SK-N-MC (cell line): ENCODE measurements around the gene CAPS2.

Experiments used
- DNase-seq: peaks from one replicate; pipeline ENCODE4 v3.0.0-alpha.2; 2011; ENCODE audit warnings: low read depth, low spot score
- H3K27ac ChIP-seq: fragments of 200-600 bp; sonication (generic); 2 replicates; pipeline ENCODE4 v1.5.1; 2016; ENCODE audit warnings: mixed run types
- H3K36me3 ChIP-seq: fragments of 200-600 bp; sonication (generic); 2 replicates; pipeline ENCODE4 v1.6.1; 2017; ENCODE audit warnings: antibody characterized with exemption, low read length, mixed read lengths; ENCODE audit not compliant: insufficient read depth
- H3K4me3 ChIP-seq: fragments of 200-600 bp; sonication (generic); 2 replicates; pipeline ENCODE4 v1.5.1; 2016
- H3K9ac ChIP-seq: fragments of 200-600 bp; sonication (generic); 2 replicates; pipeline ENCODE4 v1.8.0; 2017; ENCODE audit warnings: mixed run types, mixed read lengths; ENCODE audit not compliant: insufficient read length
- H3K9me3 ChIP-seq: fragments of 200-600 bp; sonication (generic); 2 replicates; pipeline ENCODE4 v1.6.1; 2017; ENCODE audit warnings: low read depth, mild to moderate bottlenecking, antibody characterized with exemption, low read length, moderate library complexity, mixed read lengths
- EZH2 ChIP-seq: fragments of 200-600 bp; sonication (generic); IDR thresholded peaks from one replicate; pipeline ENCODE4 v1.6.1; 2017; ENCODE audit warnings: antibody characterized with exemption
- FOXP2 ChIP-seq: optimal IDR thresholded peaks from 2 replicates; pipeline ENCODE3; 2011; ENCODE audit warnings: mild to moderate bottlenecking, moderate library complexity; ENCODE audit not compliant: insufficient read depth; ENCODE audit errors: extremely low read length, control extremely low read depth
- POLR2AphosphoS5 ChIP-seq: IDR thresholded peaks from 2 replicates; pipeline ENCODE4 v1.6.1; 2012; ENCODE audit warnings: mild to moderate bottlenecking, low read depth, low read length, borderline replicate concordance

The CAPS2 gene

DNA sequence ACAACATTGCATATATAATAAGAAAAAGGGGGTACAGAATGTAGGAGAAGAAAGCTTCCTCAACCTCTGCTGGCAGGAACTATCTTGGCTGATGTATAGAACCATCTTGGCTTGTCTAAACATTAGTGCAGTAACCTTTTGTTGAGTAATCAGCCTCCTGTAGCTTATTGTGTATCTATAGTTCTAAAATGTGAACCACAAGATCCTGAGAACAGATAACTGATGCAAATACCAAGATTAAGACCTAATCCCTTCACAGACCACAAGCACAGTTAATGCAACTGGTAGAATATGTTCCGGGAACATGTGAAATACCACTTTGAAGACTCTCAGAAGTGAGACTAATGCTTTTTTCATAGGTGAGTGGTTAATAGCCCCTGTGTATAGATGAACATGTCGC, 69.8 kb downstream of the CAPS2 start:
- H3K27ac ChIP-seq = no peak overlapping the region
- H3K4me3 ChIP-seq = no peak overlapping the region
- no peak for DNase-seq
- H3K9me3 ChIP-seq = 0 out of 2 replicates have a peak, but pooled peaks cover 3% of the 10 kb centered on the region
- no peak overlapping the region for H3K9ac ChIP-seq
- H3K36me3 ChIP-seq = no peaks in the 10 kb centered on the region
- TF ChIP-seq EZH2 (no peak), POLR2AphosphoS5 (no peak), FOXP2 (no peak)

GRCh38 chr12:75259143-75259542, 71.0 kb downstream of the CAPS2 start:
- H3K4me3 ChIP-seq = no peak overlapping the region
- TF ChIP-seq POLR2AphosphoS5 (no peak), EZH2 (no peak), FOXP2 (no peak)
- no peak overlapping the region for H3K27ac ChIP-seq
- H3K9me3 ChIP-seq = 0 out of 2 replicates have a peak, but pooled peaks cover 3% of the 10 kb centered on the region
- H3K36me3 ChIP-seq = no peaks in the 10 kb centered on the region
- H3K9ac ChIP-seq = no peak overlapping the region
- DNase-seq = no peak

GRCh38 chr12:75257510-75257909, 72.6 kb downstream of the CAPS2 start:
- 0 out of 2 replicates have a peak, but pooled peaks cover 3% of the 10 kb centered on the region for H3K9me3 ChIP-seq

GRCh38 chr12:75245108-75245507, 85.0 kb downstream of the CAPS2 start:
- Histone ChIP-seq H3K9me3 (no peaks in the 10 kb centered on the region), H3K27ac (peak overlapping the region; percentile 7; the same call in 1 of the 2 replicates), H3K4me3 (peak overlapping the region; percentile 9; the same call in 1 of the 2 replicates), H3K9ac (no peak overlapping the region), H3K36me3 (no peaks in the 10 kb centered on the region)
- TF ChIP-seq EZH2 (no peak), POLR2AphosphoS5 (no peak), FOXP2 (no peak)
- peak; percentile 47 for DNase-seq

More at GRCh38 chr12:75257510-75257909, 72.6 kb downstream of the CAPS2 start:
- TF ChIP-seq EZH2 (no peak), FOXP2 (no peak), POLR2AphosphoS5 (no peak)
- Histone ChIP-seq H3K9ac (no peak overlapping the region), H3K4me3 (no peak overlapping the region), H3K36me3 (no peaks in the 10 kb centered on the region), H3K27ac (no peak overlapping the region)
- no peak for DNase-seq

DNA sequence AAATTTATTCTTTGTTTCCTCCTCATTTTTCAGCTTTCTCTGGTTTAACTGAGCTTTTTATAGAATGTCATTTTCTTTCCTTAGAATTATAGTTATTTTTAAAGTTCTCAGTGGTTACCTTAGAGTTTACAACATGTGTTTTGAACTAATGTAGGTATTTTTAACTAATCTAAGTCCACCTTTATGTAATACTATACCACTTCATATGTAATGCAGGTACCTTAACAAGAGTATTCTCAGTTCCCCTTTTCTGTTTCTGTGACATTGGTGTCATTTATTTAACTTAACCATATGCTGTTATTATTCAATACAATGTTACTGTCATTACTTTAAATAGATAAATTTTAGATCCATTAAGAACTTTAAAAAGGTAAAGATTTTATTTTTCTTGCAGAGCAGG, 90.1 kb downstream of the CAPS2 start:
- 0 out of 2 replicates have a peak, but pooled peaks cover 4% of the 10 kb centered on the region for H3K9me3 ChIP-seq
- H3K4me3 ChIP-seq = no peak overlapping the region
- DNase-seq = no peak
- no peaks in the 10 kb centered on the region for H3K36me3 ChIP-seq
- no peak for TF ChIP-seq EZH2
- no peak for TF ChIP-seq FOXP2
- no peak for TF ChIP-seq POLR2AphosphoS5
- no peak overlapping the region for H3K27ac ChIP-seq
- H3K9ac ChIP-seq = no peak overlapping the region

DNA sequence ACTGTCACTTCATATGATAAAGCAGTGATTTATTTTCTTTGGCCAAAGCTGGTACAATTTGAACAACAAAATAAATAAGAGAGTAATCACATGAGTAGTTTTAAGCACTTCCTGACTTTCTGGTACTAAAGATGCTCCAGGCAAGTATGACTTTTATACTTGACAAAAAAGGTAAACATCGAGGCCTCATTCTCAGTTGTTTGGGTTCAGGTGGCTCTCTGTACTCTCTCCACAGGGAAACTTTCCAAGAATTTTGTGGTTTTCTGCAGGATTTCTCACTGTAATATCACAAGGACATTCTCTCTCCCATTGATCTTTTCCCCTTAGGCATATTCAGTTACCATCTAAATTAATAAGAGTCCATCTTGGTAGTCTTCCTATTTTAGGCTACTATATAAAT, 93.9 kb downstream of the CAPS2 start:
- H3K4me3 ChIP-seq = no peak overlapping the region

DNA sequence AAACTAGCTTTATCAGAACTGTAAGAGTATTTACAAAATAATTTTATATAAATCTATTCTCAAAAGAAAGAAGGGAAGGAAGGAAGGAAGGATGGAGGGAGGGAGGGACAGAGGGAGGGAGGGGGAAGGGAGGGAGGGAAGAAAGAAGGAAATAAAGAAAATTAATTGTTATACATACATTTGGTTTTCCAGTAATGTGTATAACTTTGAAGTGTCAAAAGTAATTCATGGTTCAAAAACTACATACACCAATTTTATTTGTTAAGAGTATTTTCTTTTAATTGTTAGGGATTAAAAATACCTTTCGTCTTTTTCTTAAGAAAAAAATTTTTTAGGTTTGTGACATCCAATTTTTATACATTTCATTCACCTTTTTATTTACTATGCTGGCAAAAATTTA, 103.0 kb downstream of the CAPS2 start:
- H3K4me3 ChIP-seq = no peak overlapping the region
- no peaks in the 10 kb centered on the region for H3K36me3 ChIP-seq
- no peaks in the 10 kb centered on the region for H3K9me3 ChIP-seq
- no peak for DNase-seq
- H3K27ac ChIP-seq = no peak overlapping the region
- H3K9ac ChIP-seq = no peak overlapping the region
- TF ChIP-seq POLR2AphosphoS5 (no peak), FOXP2 (no peak), EZH2 (no peak)

More for the DNA sequence above, 93.9 kb downstream of the CAPS2 start:
- no peak overlapping the region for H3K27ac ChIP-seq
- no peak for DNase-seq
- TF ChIP-seq POLR2AphosphoS5 = no peak
- TF ChIP-seq EZH2 = no peak
- no peak for TF ChIP-seq FOXP2
- H3K36me3 ChIP-seq = no peaks in the 10 kb centered on the region
- 0 out of 2 replicates have a peak, but pooled peaks cover 4% of the 10 kb centered on the region for H3K9me3 ChIP-seq
- H3K9ac ChIP-seq = no peak overlapping the region
